K562 (cell line): ENCODE measurements around the gene ICAM1. TPM values are rescaled to one million over a fixed set of nuclear protein-coding genes. Genes with fewer than 3 reads are reported as not detected.

Experiments used
- FOXA3 ChIP-seq, 2 experiments: fragments of 450-650 bp in 1 of 2; sonication (generic) in 1 of 2; formaldehyde crosslinking; IDR thresholded peaks in 1 of 2; conservative IDR thresholded peaks in 1 of 2; 2 replicates each; pipeline versions ENCODE4 v1.4.0 to v1.8.0; 2020 to 2022; ENCODE audit warnings: mild to moderate bottlenecking in 2 of 2, missing genetic modification reagents in 1 of 2
- KLF13 ChIP-seq: fragments of 450-650 bp; IDR thresholded peaks from 2 replicates; pipeline ENCODE4 v1.6.1; 2016; ENCODE audit warnings: missing genetic modification characterization, low read depth, mild to moderate bottlenecking, missing compliant biosample characterization, moderate library complexity, borderline replicate concordance
- LEF1 ChIP-seq: fragments of 450-650 bp; IDR thresholded peaks from 2 replicates; pipeline ENCODE4 v1.6.1; 2016; ENCODE audit warnings: mild to moderate bottlenecking
- NR4A1 ChIP-seq, 2 experiments: fragments of 250-450 bp in 1 of 2; fragments of 450-650 bp in 1 of 2; sonication (Bioruptor Pico) in 1 of 2; IDR thresholded peaks; 2 replicates each; pipeline versions ENCODE4 v1.4.0 to v1.6.1; 2016 to 2020; ENCODE audit warnings: mild to moderate bottlenecking in 2 of 2, missing compliant biosample characterization in 1 of 2, missing genetic modification characterization in 1 of 2, moderate library complexity in 1 of 2
- PHF21A ChIP-seq: fragments of 450-650 bp; IDR thresholded peaks from 2 replicates; pipeline ENCODE4 v1.6.1; 2017; ENCODE audit warnings: low read depth, borderline replicate concordance
- PHF8 ChIP-seq: fragments of 200-600 bp; sonication (generic); IDR thresholded peaks from 2 replicates; pipeline ENCODE4 v1.6.1; 2012; ENCODE audit warnings: mixed run types, mild to moderate bottlenecking, inconsistent platforms, low read length, moderate library complexity, borderline replicate concordance
- SNRNP70 ChIP-seq: fragments of 200-400 bp; formaldehyde crosslinking; optimal IDR thresholded peaks from 2 replicates; pipeline ENCODE3; 2017; ENCODE audit warnings: low read depth, low read length
- XRCC3 ChIP-seq: fragments of 450-650 bp; IDR thresholded peaks from 2 replicates; pipeline ENCODE4 v1.6.1; 2017; ENCODE audit warnings: mild to moderate bottlenecking, moderate library complexity
- ZNF274 ChIP-seq: IDR thresholded peaks from 2 replicates; pipeline ENCODE4 v1.6.1; 2011; ENCODE audit warnings: low read depth, mild to moderate bottlenecking, low read length, moderate library complexity, borderline replicate concordance
- ZNF717 ChIP-seq: fragments of 250-450 bp; sonication (Bioruptor Pico); IDR thresholded peaks from 2 replicates; pipeline ENCODE4 v1.5.0; 2021
- ZNF780A ChIP-seq: fragments of 250-450 bp; sonication (Bioruptor Pico); IDR thresholded peaks from 2 replicates; pipeline ENCODE4 v1.5.0; 2021; ENCODE audit warnings: mild to moderate bottlenecking
- polyA plus RNA-seq, 8 experiments: library from polyadenylated mRNA; depleted of rRNA in 4 of 8; stranded (reverse) in 5 of 8; unstranded in 3 of 8; fragments of >200 nt; fragmentation: Nextera tagmentation in 2 of 8; fragmentation: Illumina TruSeq in 1 of 8; extraction: Ambion mirVana in 2 of 8; extraction: Trizol in 1 of 8; gene quantifications; 2 replicates each; pipeline versions ENCODE4 v1.2.1 to v1.2.3, GENCODE V29; 2011 to 2014; ENCODE audit warnings: inconsistent platforms in 1 of 8, missing spikeins in 1 of 8
- total RNA-seq, 7 experiments: library from RNA; depleted of rRNA in 6 of 7; stranded (reverse); fragments of >200 nt in 6 of 7; fragmentation: Illumina TruSeq in 2 of 7; extraction: Trizol in 2 of 7; gene quantifications; 2 replicates each; pipeline versions ENCODE4 v1.2.1 to v1.2.3, GENCODE V29; 2011 to 2021; ENCODE audit warnings: low replicate concordance in 1 of 7
- TF ChIP-seq, protein P1 (sequence below): sonication (generic); formaldehyde crosslinking; IDR thresholded peaks from 2 replicates; pipeline ENCODE4 v1.8.0; 2022; ENCODE audit warnings: missing genetic modification reagents, mild to moderate bottlenecking, borderline replicate concordance
- TF ChIP-seq, protein P2 (sequence below): fragments of 200-600 bp; sonication (generic); IDR thresholded peaks from one replicate; pipeline ENCODE4 v1.6.1; 2012; ENCODE audit warnings: mild to moderate bottlenecking, low read depth, low read length, inconsistent platforms

ICAM1 gene
- total and polyA plus RNA-seq, 9 of the 15 experiments (the other 6 are each of a cell fraction or from before 2014, with no cell fraction given) = 2.3 to 24.4 (median 13.4) TPM

DNA sequence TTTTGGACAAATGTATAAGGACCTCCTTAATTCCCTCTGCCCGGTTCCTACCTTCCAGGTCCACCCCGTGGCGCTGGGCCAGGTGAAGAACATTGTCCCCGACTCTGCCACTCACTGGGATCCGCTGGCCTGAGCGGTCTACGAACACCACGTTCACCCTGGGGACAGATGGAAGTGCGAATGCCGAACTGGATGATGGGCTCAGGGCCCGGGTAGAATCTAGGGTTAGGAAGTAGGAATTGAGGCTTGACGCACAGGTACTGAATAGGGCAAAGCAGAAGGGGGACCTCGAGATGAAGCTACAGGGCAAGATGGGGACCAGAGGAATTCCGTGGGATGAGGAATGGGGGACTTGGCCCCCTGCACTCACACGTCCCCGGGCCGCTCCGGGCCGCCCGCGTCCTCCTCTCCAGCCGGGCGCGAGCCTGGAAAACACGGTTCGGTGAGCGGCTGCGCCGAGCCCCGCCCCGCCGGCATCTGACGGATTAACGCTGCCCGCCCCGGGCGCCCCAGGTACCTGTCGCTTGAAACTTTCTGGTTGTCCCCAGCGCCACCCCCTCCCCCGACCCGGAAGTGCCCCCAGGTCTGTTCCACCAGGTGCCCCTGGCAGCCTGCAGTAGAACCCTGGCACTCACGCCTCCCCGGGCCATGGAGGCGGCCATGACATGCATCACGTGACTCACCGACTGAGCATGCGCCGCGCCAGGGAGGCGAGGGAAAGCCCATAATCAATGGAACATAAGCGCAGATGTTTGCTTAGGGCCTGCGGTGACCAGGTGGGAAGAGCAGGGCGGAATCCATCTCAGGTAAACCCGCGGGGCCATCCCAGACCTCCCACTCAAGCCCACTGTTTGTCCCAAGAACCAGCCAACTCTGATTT, 44.7 kb downstream of the ICAM1 start, which contains the start of gene FDX2 (continued):
- TF ChIP-seq, protein P1, sequence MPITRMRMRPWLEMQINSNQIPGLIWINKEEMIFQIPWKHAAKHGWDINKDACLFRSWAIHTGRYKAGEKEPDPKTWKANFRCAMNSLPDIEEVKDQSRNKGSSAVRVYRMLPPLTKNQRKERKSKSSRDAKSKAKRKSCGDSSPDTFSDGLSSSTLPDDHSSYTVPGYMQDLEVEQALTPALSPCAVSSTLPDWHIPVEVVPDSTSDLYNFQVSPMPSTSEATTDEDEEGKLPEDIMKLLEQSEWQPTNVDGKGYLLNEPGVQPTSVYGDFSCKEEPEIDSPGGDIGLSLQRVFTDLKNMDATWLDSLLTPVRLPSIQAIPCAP = no peak
- TF ChIP-seq FOXA3 (CRISPR knock-in tag; conservative IDR thresholded peaks at IDR 0.05 in 1 of 2, IDR thresholded peaks at IDR 0.05 in 1 of 2) (no peak), ZNF780A (CRISPR knock-in tag) (peak; percentile 80; the same call in 1 of the 2 replicates), SNRNP70 (no peak), PHF8 (peak; percentile 43; the same call in 1 of the 2 replicates), LEF1 (no peak), ZNF274 (no peak), XRCC3 (no peak), ZNF717 (CRISPR knock-in tag) (no peak), PHF21A (no peak), KLF13 (tag) (peak; percentile 71; the same call in 1 of the 2 replicates), NR4A1 (CRISPR knock-in tag; IDR thresholded peaks at IDR 0.05) (no peak), NR4A1 (tag; IDR thresholded peaks at IDR 0.05) (peak; percentile 57; the same call in 1 of the 2 replicates)
- TF ChIP-seq, protein P2, sequence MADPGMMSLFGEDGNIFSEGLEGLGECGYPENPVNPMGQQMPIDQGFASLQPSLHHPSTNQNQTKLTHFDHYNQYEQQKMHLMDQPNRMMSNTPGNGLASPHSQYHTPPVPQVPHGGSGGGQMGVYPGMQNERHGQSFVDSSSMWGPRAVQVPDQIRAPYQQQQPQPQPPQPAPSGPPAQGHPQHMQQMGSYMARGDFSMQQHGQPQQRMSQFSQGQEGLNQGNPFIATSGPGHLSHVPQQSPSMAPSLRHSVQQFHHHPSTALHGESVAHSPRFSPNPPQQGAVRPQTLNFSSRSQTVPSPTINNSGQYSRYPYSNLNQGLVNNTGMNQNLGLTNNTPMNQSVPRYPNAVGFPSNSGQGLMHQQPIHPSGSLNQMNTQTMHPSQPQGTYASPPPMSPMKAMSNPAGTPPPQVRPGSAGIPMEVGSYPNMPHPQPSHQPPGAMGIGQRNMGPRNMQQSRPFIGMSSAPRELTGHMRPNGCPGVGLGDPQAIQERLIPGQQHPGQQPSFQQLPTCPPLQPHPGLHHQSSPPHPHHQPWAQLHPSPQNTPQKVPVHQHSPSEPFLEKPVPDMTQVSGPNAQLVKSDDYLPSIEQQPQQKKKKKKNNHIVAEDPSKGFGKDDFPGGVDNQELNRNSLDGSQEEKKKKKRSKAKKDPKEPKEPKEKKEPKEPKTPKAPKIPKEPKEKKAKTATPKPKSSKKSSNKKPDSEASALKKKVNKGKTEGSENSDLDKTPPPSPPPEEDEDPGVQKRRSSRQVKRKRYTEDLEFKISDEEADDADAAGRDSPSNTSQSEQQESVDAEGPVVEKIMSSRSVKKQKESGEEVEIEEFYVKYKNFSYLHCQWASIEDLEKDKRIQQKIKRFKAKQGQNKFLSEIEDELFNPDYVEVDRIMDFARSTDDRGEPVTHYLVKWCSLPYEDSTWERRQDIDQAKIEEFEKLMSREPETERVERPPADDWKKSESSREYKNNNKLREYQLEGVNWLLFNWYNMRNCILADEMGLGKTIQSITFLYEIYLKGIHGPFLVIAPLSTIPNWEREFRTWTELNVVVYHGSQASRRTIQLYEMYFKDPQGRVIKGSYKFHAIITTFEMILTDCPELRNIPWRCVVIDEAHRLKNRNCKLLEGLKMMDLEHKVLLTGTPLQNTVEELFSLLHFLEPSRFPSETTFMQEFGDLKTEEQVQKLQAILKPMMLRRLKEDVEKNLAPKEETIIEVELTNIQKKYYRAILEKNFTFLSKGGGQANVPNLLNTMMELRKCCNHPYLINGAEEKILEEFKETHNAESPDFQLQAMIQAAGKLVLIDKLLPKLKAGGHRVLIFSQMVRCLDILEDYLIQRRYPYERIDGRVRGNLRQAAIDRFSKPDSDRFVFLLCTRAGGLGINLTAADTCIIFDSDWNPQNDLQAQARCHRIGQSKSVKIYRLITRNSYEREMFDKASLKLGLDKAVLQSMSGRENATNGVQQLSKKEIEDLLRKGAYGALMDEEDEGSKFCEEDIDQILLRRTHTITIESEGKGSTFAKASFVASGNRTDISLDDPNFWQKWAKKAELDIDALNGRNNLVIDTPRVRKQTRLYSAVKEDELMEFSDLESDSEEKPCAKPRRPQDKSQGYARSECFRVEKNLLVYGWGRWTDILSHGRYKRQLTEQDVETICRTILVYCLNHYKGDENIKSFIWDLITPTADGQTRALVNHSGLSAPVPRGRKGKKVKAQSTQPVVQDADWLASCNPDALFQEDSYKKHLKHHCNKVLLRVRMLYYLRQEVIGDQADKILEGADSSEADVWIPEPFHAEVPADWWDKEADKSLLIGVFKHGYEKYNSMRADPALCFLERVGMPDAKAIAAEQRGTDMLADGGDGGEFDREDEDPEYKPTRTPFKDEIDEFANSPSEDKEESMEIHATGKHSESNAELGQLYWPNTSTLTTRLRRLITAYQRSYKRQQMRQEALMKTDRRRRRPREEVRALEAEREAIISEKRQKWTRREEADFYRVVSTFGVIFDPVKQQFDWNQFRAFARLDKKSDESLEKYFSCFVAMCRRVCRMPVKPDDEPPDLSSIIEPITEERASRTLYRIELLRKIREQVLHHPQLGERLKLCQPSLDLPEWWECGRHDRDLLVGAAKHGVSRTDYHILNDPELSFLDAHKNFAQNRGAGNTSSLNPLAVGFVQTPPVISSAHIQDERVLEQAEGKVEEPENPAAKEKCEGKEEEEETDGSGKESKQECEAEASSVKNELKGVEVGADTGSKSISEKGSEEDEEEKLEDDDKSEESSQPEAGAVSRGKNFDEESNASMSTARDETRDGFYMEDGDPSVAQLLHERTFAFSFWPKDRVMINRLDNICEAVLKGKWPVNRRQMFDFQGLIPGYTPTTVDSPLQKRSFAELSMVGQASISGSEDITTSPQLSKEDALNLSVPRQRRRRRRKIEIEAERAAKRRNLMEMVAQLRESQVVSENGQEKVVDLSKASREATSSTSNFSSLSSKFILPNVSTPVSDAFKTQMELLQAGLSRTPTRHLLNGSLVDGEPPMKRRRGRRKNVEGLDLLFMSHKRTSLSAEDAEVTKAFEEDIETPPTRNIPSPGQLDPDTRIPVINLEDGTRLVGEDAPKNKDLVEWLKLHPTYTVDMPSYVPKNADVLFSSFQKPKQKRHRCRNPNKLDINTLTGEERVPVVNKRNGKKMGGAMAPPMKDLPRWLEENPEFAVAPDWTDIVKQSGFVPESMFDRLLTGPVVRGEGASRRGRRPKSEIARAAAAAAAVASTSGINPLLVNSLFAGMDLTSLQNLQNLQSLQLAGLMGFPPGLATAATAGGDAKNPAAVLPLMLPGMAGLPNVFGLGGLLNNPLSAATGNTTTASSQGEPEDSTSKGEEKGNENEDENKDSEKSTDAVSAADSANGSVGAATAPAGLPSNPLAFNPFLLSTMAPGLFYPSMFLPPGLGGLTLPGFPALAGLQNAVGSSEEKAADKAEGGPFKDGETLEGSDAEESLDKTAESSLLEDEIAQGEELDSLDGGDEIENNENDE = peak; percentile 83
